NCI-H2029 (cell line): ENCODE results near the gene ALOX15B.
"Not testable (repeated sequence)": the region's sequence is repeated elsewhere in the genome, so short reads cannot be mapped to it uniquely, and the experiment has no call there.

Source experiments
- DNase-seq: peaks from one replicate; lab custom pipeline; 2025; lab: John Stamatoyannopoulos, UW

Gene ALOX15B

DNA sequence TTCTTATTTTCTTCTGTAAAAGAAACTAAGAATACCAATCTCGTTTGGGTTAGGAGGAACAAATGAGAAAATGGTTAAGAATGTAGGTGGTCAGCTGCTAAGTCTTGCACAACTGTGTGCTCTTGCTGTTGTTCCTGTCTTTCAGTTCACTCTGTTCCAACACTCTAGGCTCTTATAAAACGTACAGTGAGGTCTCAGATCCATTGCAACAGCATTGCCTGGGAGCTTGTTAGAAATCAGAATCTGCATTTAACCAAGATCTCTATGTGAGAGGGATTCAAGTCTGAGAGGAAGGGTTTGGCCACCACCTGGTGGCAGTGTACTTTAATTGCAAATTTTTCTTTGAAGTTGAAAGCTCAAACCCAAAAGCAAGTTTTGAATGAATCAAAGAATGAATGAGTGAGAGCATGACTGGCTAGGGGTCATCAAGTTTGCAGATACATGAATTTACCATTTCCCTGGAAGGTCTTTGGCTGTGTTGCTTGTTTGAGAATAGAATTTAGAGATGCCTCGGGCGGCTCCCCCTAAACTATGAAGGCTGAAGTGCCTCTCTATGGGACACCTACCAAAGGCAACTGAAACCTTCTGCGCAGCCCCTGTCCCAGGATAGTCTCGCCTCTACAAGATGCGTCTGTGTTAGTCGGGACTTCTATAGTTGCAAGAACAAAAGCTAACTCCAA is 2.5 kb downstream of the ALOX15B start:
- no peak for DNase-seq

DNA sequence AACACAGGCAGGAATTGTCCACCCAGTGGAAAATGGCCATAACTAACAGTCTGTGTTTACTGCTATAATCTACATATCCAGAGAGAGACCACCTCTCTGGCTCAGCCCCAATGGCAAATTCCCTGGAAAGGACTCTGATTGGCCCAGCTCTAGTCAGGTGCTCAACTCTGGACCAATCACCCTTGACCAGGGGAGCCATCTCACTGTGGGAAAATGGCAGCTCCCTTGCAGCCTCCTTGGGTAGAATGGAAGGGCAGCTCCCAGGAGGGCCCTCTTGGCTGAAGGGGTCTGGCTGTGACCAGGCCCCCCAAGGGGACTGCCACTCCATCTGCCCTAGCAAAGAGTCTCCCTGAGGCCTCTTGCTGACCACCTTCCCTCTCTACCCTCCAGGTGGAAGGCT is 3.1 kb downstream of the ALOX15B start:
- DNase-seq: no peak

DNA sequence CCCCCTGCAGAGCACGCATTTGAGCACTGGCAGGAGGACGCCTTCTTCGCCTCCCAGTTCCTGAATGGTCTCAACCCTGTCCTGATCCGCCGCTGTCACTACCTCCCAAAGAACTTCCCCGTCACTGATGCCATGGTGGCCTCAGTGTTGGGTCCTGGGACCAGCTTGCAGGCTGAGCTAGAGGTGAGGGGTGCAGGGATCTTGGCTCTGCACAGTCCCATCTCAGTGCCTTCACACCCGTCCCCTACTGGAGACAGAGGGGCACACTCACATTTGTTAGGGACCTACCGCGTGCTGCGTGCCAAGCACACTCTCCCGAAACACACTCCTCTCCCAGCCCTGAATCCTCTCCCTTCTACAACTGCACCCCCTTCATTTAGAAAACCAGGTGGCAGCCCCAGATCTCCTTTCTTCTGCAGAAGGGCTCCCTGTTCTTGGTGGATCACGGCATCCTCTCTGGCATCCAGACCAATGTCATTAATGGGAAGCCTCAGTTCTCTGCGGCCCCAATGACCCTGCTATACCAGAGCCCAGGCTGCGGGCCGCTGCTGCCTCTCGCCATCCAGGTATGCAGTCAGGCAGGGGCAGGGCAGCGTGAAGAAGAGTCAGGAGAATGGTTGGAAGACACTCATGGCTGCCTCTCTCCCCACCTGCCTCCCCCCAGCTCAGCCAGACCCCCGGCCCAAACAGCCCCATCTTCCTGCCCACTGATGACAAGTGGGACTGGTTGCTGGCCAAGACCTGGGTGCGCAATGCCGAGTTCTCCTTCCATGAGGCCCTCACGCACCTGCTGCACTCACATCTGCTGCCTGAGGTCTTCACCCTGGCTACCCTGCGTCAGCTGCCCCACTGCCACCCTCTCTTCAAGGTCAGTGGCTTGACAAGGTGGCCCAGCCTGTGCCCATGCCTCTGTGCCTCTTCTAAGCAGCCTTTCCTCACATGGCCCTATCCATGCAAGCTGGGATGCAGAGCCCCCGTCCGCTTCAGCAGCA is 6.3 kb downstream of the ALOX15B start:
- DNase-seq: no peak

DNA sequence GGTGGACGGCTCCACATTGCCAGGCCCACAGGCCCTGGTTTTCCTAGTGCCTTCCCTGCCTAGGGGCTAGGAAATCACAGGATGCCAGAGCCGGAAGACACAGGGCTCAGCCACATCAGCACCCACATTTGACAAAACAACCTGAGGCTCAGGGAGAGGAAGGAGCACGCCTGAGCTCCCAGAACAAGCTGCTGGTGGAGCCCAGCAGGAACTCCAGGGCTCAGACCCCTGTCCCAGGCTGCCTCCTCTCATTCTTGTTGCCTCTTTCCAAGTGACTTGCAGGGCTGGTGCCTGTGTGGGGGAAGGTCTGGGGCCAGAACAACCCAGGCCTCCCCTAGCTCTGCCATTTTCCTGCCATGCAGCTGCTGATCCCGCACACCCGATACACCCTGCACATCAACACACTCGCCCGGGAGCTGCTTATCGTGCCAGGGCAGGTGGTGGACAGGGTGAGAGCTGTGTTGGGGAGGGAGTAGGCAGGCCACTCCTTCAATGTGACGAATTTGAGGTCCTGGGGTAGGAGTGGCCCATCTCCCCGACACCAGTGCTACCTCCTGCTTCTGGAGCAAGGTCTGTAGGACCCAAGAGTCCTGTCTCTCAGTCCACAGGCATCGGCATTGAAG is 7.6 kb downstream of the ALOX15B start:
- DNase-seq: no peak

DNA sequence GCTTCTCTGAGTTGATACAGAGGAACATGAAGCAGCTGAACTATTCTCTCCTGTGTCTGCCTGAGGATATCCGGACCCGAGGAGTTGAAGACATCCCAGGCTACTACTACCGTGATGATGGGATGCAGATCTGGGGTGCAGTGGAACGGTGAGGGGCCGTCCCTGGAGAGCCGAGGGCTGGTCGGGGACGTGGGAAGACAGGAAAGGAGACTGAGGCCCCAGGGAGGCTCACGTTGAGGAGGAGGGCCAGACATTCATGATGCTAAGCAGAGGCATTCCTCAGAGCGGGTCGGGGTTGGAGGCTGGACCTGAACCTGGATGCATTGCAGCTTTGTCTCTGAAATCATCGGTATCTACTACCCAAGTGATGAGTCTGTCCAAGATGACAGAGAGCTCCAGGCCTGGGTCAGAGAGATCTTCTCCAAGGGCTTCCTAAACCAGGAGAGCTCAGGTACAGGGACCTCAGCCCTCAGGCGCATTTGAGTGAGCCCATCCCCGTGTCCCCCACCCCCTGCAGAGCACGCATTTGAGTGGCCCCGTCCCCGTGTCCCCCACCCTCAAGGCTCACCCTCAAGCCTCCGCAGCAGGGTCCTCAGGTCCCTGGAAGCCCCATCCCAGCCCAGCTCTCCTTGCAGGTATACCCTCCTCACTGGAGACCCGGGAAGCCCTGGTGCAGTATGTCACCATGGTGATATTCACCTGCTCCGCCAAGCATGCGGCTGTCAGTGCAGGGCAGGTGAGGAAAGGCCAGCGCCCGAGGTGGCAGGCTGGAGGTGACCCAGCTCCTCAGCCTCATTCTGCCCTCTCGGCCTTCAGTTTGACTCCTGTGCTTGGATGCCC is 8.3 kb downstream of the ALOX15B start:
- DNase-seq: no peak

DNA sequence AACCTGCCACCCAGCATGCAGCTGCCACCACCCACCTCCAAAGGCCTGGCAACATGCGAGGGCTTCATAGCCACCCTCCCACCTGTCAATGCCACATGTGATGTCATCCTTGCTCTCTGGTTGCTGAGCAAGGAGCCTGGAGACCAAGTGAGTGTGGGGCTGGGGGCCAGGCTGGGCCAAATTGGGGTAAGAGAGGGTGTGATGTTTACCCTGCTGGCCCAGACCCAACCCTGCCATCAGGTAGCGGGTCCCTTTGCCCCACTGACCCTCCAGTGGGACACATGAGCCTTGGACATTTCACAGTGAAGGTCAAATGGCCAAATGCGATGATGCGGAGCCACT is 8.9 kb downstream of the ALOX15B start:
- DNase-seq: no peak

DNA sequence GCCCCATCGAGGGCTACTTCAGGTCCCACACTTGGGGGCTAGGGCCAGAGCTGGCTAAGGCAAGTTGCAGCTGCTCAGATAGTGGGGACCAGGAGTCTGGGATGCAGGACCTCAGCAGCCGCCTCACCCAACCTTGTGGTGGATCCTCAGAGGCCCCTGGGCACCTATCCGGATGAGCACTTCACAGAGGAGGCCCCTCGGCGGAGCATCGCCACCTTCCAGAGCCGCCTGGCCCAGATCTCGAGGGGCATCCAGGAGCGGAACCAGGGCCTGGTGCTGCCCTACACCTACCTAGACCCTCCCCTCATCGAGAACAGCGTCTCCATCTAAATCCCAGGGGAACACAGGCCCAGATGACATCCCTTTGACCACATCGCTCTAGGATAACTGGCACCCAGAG is 9.4 kb downstream of the ALOX15B start:
- no peak for DNase-seq

DNA sequence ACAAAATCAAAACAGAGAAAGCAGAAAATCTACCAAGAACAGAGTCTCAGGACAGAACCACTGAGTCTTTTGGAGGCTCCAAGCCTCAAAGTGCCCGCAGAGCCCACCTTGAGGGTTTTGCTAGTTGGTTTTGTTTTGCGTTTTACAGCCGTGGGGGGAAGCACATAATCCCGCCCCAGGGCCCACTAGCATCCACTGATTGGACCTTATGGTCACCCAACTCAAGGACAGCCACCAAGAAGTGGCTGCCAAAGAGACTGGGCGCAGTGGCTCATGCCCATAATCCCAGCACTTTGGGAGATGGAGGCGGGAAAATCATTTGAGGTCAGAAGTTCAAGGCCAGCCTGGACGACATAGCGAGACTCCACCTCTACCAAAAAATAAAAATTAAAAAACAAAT is 9.9 kb downstream of the ALOX15B start:
- no peak for DNase-seq

DNA sequence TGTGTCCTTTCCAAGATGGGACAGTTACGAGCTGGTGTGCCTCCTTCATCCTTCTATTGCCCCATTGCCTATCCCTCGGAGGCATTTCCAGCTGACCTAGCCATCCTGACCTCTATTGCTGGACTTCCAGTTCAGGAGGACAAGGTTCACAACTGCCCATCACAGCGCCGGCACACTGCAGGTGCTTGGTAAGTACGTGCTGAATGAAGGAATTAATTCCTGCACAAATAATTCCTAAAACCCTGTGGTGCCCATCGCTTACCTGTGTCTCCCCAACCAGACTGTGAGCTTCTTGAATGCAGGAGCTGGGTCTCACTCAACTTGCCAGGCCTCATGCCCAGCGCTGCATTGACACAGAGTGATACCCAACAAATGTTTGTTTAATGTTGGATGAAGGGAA is 13.0 kb downstream of the ALOX15B start:
- no peak for DNase-seq

DNA sequence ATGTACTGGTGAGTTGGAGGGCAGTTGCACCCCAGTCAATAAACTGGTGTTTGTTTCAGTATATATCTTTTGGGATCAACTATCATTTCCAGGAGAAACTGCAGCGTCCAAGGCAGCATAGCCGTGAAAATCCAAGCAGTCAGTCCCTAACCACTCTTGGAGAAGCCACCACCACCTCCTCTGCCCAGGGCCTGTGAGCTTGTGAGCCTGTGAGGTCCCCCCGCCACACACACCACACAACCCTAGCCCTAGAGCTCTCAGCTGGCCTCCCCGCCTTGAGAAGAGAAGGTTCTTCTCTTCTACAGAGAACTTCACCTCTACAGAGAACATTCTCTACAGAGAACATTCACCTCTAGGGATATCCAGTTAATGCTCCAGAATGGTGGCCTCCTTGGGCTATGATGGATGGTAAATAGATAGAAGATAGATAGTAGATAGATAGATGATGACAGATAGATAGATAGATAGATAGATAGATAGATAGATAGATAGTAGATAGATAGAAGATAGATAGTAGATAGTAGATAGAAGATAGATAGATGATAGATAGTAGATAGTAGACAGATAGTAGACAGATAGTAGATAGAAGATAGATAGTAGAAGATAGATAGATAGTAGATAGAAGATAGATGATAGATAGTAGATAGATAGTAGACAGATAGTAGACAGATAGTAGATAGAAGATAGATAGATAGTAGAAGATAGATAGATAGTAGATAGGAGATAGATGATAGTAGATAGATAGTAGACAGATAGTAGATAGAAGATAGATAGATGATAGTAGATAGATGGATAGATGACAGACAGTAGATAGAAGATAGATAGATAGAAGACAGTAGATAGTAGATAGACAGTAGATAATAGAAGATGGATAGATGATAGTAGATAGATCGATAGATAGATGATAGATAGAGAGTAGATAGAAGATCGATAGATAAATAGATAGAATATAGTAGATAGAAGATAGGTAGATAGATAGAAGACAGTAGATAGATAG is 13.7 kb downstream of the ALOX15B start:
- DNase-seq: no peak

DNA sequence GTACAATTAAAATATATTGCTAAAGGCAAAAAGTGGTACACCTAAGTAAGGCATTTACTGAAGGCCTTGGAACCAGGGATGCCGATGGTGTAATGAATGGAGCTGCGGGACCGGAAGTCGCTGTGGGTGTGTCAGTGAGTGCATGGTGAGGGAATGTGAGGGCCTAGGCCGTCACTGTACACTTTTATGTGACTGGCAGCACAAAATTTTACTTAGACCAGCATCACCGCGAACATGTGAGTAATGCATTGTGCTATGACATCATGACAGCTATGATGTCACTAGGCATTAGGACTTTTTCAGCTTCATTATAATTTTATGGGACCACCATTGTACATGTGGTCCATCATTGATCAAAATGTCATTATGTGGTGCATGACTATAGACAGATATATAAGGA is 14.7 kb downstream of the ALOX15B start:
- DNase-seq: no peak

DNA sequence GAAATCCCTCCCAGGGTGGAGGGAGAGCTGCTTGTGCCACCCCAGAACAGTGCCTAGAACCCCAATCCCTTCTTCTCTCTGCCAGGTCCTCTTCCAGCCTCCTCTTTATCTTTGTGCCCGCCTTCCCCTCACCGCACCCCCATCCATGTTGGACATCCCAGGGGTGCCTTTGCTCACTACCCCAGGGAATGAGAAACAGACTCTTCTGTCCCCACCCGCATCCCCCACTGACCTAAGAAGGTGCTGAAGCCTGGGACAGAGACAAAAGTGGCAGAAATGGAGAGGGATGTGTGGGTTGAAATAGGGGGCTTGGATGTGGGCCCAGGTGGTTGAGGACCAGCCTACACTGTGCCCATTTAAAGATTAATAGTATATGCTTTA is 17.0 kb downstream of the ALOX15B start:
- DNase-seq: no peak

DNA sequence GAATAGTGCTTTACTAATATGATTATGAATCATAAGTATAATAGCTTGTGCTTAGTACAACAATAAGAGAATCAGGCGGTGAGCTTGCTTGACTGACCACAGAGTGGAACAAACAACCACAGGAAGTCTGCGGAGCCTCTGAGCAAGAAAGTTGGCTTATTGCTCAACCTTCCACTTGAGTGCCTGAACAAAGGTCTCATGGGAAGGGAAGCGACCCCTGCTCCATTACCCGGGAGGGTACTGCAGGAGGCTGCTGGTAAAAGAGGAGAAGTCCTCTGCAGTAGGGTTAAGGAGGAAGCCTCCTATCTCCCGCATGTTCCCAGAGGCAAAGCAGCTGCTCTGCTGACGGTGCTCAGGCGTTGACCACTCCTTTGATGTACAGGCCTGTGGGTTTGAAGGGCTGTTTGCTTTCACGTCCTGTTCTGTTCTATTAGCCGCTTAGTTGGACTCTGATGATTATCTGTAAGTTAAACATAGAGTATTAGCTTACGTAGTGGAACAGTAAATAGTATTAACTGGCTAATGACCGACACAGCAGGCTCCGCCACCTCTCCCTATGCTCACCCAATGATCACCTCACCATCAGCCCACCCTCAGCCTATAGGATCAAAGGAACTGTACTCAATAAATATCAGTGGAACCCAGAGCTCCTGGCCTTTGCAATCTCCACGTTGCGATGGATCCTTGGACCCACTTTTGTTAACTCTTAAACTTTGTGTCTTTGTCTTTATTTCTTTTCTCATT is 17.5 kb downstream of the ALOX15B start:
- no peak for DNase-seq

DNA sequence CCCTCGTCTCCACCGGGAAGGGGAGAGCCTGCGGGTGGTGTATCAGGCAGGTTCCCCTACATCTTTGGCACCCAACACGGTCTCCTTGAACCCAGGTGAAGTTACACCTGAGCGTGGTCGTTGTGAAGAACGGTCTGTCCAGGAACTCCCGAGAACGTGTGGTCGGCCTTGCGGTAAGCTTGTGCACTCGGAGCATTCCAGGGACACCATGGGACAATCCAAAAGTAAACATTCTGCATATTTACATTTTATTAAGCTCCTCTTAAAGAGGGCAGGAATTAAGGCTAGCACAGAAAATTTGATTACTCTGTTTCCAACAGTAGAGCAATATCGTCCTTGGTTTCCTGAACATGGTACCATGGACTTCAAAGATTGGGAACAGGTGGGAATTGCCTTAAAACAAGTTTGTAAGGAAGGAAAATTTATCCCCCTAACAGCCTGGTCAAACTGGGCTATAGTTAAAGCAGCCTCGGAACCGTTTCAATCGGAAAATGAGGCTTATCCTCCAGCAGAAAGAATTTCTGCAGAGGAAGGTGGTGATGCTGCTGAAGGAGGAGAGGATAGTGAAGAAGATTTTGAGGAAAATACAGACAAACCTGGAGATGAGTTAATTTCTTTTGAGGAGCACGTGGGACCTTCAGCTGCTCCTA is 18.2 kb downstream of the ALOX15B start:
- DNase-seq: no peak

DNA sequence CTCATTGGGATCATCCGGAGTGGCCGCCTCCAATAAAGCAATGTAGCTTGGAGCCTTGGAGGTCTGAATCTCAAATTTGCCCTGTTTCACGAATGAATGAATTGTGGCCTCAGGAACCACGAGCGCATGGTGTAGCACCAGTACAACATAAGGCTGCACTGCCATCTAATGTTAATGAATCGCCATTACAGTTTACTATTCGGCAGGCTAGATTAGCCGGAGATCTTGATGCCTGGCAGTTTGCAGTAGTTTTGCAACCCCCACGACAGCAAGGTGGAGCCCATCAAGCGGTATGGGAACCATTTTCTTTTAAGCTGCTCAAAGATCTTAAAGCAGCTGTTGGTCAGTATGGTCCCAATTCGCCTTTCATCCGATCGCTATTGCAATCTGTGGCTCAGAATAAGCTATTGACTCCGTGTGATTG is 18.8 kb downstream of the ALOX15B start:
- peak; percentile 15 for DNase-seq

DNA sequence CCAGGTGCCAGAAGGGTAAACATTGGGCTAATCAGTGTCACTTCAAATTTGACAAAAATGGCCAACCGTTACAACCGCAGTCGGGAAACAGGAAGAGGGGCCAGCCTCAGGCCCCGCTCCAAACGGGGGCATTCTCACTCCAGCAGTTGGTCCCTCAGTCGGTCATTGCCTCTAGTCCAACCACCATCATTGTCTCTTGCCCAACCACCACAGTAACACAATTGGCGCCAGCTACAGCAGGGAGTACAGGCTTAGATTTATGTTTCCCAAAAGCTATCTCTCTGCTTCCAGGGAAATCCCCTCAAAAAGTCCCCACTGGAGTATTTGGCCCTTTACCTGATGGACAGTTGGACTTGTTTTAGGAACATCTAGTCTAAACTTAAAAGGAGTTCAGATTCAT is 20.3 kb downstream of the ALOX15B start:
- no peak for DNase-seq

DNA sequence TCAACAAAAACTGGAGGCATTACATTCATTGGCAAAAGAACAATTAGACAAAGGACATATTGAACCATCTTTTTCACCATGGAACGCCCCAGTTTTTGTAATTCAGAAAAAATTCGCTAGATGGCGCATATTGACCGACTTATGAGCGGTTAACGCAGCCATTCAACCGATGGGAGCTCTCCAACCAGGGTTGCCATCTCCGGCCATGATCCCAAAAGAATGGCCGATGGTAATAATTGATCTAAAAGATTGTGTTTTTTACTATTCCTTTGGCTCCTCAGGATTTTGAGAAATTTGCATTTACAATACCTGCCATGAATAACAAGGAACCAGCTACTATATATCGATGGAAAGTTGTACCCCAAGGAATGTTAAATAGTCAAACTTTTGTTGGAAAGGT is 21.4 kb downstream of the ALOX15B start:
- DNase-seq: peak; percentile 16

DNA sequence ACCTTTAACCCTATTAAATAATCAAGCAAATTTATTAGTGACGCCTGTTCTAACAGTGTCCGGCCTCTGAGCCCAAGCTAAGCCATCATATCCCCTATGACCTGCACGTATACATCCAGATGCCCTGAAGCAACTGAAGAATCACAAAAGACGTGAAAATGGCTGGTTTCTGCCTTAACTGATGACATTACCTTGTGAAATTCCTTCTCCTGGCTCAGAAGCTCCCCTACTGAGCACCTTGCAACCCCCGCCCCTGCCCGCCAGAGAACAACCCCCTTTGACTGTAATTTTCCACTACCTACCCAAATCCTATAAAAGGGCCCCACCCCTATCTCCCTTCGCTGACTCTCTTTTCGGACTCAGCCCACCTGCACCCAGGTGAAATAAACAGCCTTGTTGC is 23.0 kb downstream of the ALOX15B start:
- DNase-seq: not testable (repeated sequence)

DNA sequence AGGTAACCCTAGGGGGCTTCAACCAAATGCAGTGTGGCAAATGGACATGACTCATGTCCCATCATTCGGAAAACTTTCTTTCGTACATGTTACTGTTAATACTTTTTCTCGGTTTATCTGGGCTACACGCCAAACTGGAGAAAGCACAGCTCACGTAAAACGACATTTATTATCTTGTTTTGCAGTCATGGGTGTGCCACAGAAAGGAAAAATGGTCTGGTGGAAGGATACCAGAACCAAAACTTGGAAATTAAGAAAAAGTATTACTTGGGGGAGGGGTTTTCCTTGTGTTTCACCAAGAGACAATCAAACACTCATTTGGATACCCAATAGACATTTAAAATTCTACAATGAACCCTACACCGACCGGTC is 23.6 kb downstream of the ALOX15B start:
- DNase-seq: no peak
